ENCODE measurements around the gene KIF5B. TPM values are rescaled to one million over a fixed set of nuclear protein-coding genes. Genes with fewer than 3 reads are reported as not detected.
"Not testable (repeated sequence)": the region's sequence is repeated elsewhere in the genome, so short reads cannot be mapped to it uniquely, and the experiment has no call there.

Gene KIF5B
- total RNA-seq, 5 donors from 2014 or later (not counting 1 experiment from before 2014, with no cell fraction given) = 42.3 to 51.9 (median 44.8) TPM

- ATAC-seq (replicated peaks in 1 of 4) (no peak), DNase-seq (no peak)
- Mint-ChIP-seq H3K27me3 (no peaks in the 10 kb centered on the region), H3K27ac (no peak overlapping the region), H3K9me3 (no peaks in the 10 kb centered on the region), H3K4me1 (peaks cover 23 to 31% (median 29%) of the 10 kb centered on the region in 3 donors), H3K4me3 (peak overlapping the region in 1 of 3 donors; percentile 4), H3K36me3 (no peaks in the 10 kb centered on the region)
- no peak overlapping the region for H3K27ac ChIP-seq (ENCODE audit: low read length)
- ChIA-PET POLR2A (no interaction called here), CTCF (no interaction called here)
- H3K36me3 ChIP-seq (ENCODE audit: control insufficient read depth in 2 of 2, extremely low read depth in 1 of 2, insufficient read depth in 1 of 2, low read length in 1 of 2) = no peaks in the 10 kb centered on the region
- H3K4me1 ChIP-seq (ENCODE audit: control insufficient read depth in 1 of 2, extremely low read depth in 1 of 2, insufficient read depth in 2 of 2, low read length in 2 of 2) = peaks cover 10 to 12% of the 10 kb centered on the region in 2 experiments
- H3K9me3 ChIP-seq = no peaks in the 10 kb centered on the region
- no peak overlapping the region for H3K4me3 ChIP-seq (ENCODE audit: control insufficient read depth in 1 of 2, extremely low read depth in 1 of 2, low read length in 1 of 2)
- no peaks in the 10 kb centered on the region for H3K27me3 ChIP-seq (replicated peaks in 1 of 2; ENCODE audit: control insufficient read depth in 2 of 2, extremely low read depth in 1 of 2, insufficient read depth in 2 of 2, low read length in 1 of 2)
- 92% methylated on average over 1 of the region's 4 CpGs for WGBS (ENCODE audit: insufficient coverage)
These were observed 81.6 kb downstream of the KIF5B start for GRCh38 chr10:31974434-31975124.

GRCh38 chr10:31972519-31973041, 83.6 kb downstream of the KIF5B start:
- Histone ChIP-seq H3K4me3 (ENCODE audit: control insufficient read depth in 1 of 2, extremely low read depth in 1 of 2, low read length in 1 of 2) (no peak overlapping the region), H3K27ac (ENCODE audit: low read length) (no peak overlapping the region), H3K27me3 (replicated peaks in 1 of 2; ENCODE audit: control insufficient read depth in 2 of 2, extremely low read depth in 1 of 2, insufficient read depth in 2 of 2, low read length in 1 of 2) (no peaks in the 10 kb centered on the region), H3K9me3 (no peaks in the 10 kb centered on the region), H3K36me3 (ENCODE audit: control insufficient read depth in 2 of 2, extremely low read depth in 1 of 2, insufficient read depth in 1 of 2, low read length in 1 of 2) (no peaks in the 10 kb centered on the region), H3K4me1 (ENCODE audit: control insufficient read depth in 1 of 2, extremely low read depth in 1 of 2, insufficient read depth in 2 of 2, low read length in 2 of 2) (peaks cover 5% of the 10 kb centered on the region in 2 experiments)
- Mint-ChIP-seq H3K27me3 (no peaks in the 10 kb centered on the region), H3K4me3 (no peak overlapping the region), H3K9me3 (no peaks in the 10 kb centered on the region), H3K36me3 (no peaks in the 10 kb centered on the region), H3K27ac (no peak overlapping the region), H3K4me1 (peaks cover 18 to 25% (median 23%) of the 10 kb centered on the region in 3 donors)
- WGBS (ENCODE audit: insufficient coverage) = 98% methylated on average over 9 of the region's 9 CpGs
- CTCF ChIA-PET = no interaction called here
- DNase-seq (no peak), ATAC-seq (replicated peaks in 1 of 4) (no peak)
- POLR2A ChIA-PET = no interaction called here

- ATAC-seq (replicated peaks in 1 of 4); H3K4me3 Mint-ChIP-seq; H3K9me3 Mint-ChIP-seq; H3K27ac ChIP-seq (ENCODE audit: low read length); H3K36me3 Mint-ChIP-seq; H3K27me3 Mint-ChIP-seq; H3K27ac Mint-ChIP-seq; H3K4me3 ChIP-seq (ENCODE audit: control insufficient read depth in 1 of 2, extremely low read depth in 1 of 2, low read length in 1 of 2); POLR2A ChIA-PET; H3K9me3 ChIP-seq; H3K36me3 ChIP-seq (ENCODE audit: control insufficient read depth in 2 of 2, extremely low read depth in 1 of 2, insufficient read depth in 1 of 2, low read length in 1 of 2); H3K27me3 ChIP-seq (replicated peaks in 1 of 2; ENCODE audit: control insufficient read depth in 2 of 2, extremely low read depth in 1 of 2, insufficient read depth in 2 of 2, low read length in 1 of 2); H3K4me1 Mint-ChIP-seq; CTCF ChIA-PET; H3K4me1 ChIP-seq (ENCODE audit: control insufficient read depth in 1 of 2, extremely low read depth in 1 of 2, insufficient read depth in 2 of 2, low read length in 2 of 2): not testable (repeated sequence)
- no CpG with 5 or more reads among the region's 32 CpGs for WGBS (ENCODE audit: insufficient coverage)
- DNase-seq = peak in 1 of 35 experiments; percentile 47
These were observed 86.4 kb downstream of the KIF5B start for GRCh38 chr10:31969847-31970246.

GRCh38 chr10:31963589-31963980, 92.6 kb downstream of the KIF5B start:
- Mint-ChIP-seq H3K36me3 (no peaks in the 10 kb centered on the region), H3K27ac (no peak overlapping the region), H3K4me1 (peaks cover 15 to 20% (median 18%) of the 10 kb centered on the region in 3 donors), H3K4me3 (no peak overlapping the region), H3K27me3 (no peaks in the 10 kb centered on the region), H3K9me3 (no peaks in the 10 kb centered on the region)
- H3K36me3 ChIP-seq (ENCODE audit: control insufficient read depth in 2 of 2, extremely low read depth in 1 of 2, insufficient read depth in 1 of 2, low read length in 1 of 2) = no peaks in the 10 kb centered on the region
- ATAC-seq (replicated peaks in 1 of 4) (no peak), DNase-seq (no peak)
- H3K4me3 ChIP-seq (ENCODE audit: control insufficient read depth in 1 of 2, extremely low read depth in 1 of 2, low read length in 1 of 2) = no peak overlapping the region
- no peak overlapping the region for H3K27ac ChIP-seq (ENCODE audit: low read length)
- no peaks in the 10 kb centered on the region for H3K9me3 ChIP-seq
- CTCF ChIA-PET = no interaction called here
- POLR2A ChIA-PET = no interaction called here
- peaks cover 0 to 6% of the 10 kb centered on the region in 2 experiments for H3K4me1 ChIP-seq (ENCODE audit: control insufficient read depth in 1 of 2, extremely low read depth in 1 of 2, insufficient read depth in 2 of 2, low read length in 2 of 2)
- 83% methylated on average over 1 of the region's 1 CpG for WGBS (ENCODE audit: insufficient coverage)
- H3K27me3 ChIP-seq (replicated peaks in 1 of 2; ENCODE audit: control insufficient read depth in 2 of 2, extremely low read depth in 1 of 2, insufficient read depth in 2 of 2, low read length in 1 of 2) = peaks cover 0 to 8% of the 10 kb centered on the region in 2 experiments

- H3K36me3 Mint-ChIP-seq = no peaks in the 10 kb centered on the region
- Histone ChIP-seq H3K27ac (ENCODE audit: low read length) (no peak overlapping the region), H3K9me3 (no peaks in the 10 kb centered on the region), H3K4me3 (ENCODE audit: control insufficient read depth in 1 of 2, extremely low read depth in 1 of 2, low read length in 1 of 2) (no peak overlapping the region), H3K27me3 (replicated peaks in 1 of 2; ENCODE audit: control insufficient read depth in 2 of 2, extremely low read depth in 1 of 2, insufficient read depth in 2 of 2, low read length in 1 of 2) (peaks cover 0 to 8% of the 10 kb centered on the region in 2 experiments), H3K4me1 (ENCODE audit: control insufficient read depth in 1 of 2, extremely low read depth in 1 of 2, insufficient read depth in 2 of 2, low read length in 2 of 2) (peaks cover 0 to 6% of the 10 kb centered on the region in 2 experiments), H3K36me3 (ENCODE audit: control insufficient read depth in 2 of 2, extremely low read depth in 1 of 2, insufficient read depth in 1 of 2, low read length in 1 of 2) (no peaks in the 10 kb centered on the region)
- WGBS (ENCODE audit: insufficient coverage) = 93% methylated on average over 3 of the region's 4 CpGs
- H3K27ac Mint-ChIP-seq = no peak overlapping the region
- ATAC-seq (replicated peaks in 1 of 4) (no peak), DNase-seq (no peak)
- H3K27me3 Mint-ChIP-seq = no peaks in the 10 kb centered on the region
- CTCF ChIA-PET = no interaction called here
- no peak overlapping the region for H3K4me3 Mint-ChIP-seq
- no peaks in the 10 kb centered on the region for H3K9me3 Mint-ChIP-seq
- POLR2A ChIA-PET = no interaction called here
- peaks cover 15 to 20% (median 18%) of the 10 kb centered on the region in 3 donors for H3K4me1 Mint-ChIP-seq
These were observed 93.2 kb downstream of the KIF5B start for GRCh38 chr10:31962826-31963588.

GRCh38 chr10:31961277-31962074, 94.7 kb downstream of the KIF5B start:
- WGBS (ENCODE audit: insufficient coverage) = 74% methylated on average over 7 of the region's 8 CpGs
- Histone ChIP-seq H3K4me3 (ENCODE audit: control insufficient read depth in 1 of 2, extremely low read depth in 1 of 2, low read length in 1 of 2) (no peak overlapping the region), H3K36me3 (ENCODE audit: control insufficient read depth in 2 of 2, extremely low read depth in 1 of 2, insufficient read depth in 1 of 2, low read length in 1 of 2) (no peaks in the 10 kb centered on the region), H3K4me1 (ENCODE audit: control insufficient read depth in 1 of 2, extremely low read depth in 1 of 2, insufficient read depth in 2 of 2, low read length in 2 of 2) (peaks cover 0 to 6% of the 10 kb centered on the region in 2 experiments), H3K27ac (ENCODE audit: low read length) (no peak overlapping the region), H3K27me3 (replicated peaks in 1 of 2; ENCODE audit: control insufficient read depth in 2 of 2, extremely low read depth in 1 of 2, insufficient read depth in 2 of 2, low read length in 1 of 2) (peaks cover 0 to 5% of the 10 kb centered on the region in 2 experiments), H3K9me3 (no peaks in the 10 kb centered on the region)
- ATAC-seq (replicated peaks in 1 of 4) (peak in 1 of 4 experiments; percentile 76), DNase-seq (peak in 4 of 35 experiments; percentile 1 to 8 (median 2))
- H3K9me3 Mint-ChIP-seq = no peaks in the 10 kb centered on the region
- no peaks in the 10 kb centered on the region for H3K27me3 Mint-ChIP-seq
- peaks cover 15 to 20% (median 18%) of the 10 kb centered on the region in 3 donors for H3K4me1 Mint-ChIP-seq
- no peak overlapping the region for H3K4me3 Mint-ChIP-seq
- ChIA-PET POLR2A (no interaction called here), CTCF (no interaction called here)
- H3K27ac Mint-ChIP-seq = no peak overlapping the region
- no peaks in the 10 kb centered on the region for H3K36me3 Mint-ChIP-seq

All from T-cell (primary cell).